NCI-H2107 treated with DMSO at 0.1 percent for 48 hours (cell line): ENCODE data around the gene THPO.

Source experiments
- DNase-seq: peaks from one replicate; lab custom pipeline; 2025; ENCODE audit not compliant: unreplicated experiment; lab: John Stamatoyannopoulos, UW

THPO gene

DNA sequence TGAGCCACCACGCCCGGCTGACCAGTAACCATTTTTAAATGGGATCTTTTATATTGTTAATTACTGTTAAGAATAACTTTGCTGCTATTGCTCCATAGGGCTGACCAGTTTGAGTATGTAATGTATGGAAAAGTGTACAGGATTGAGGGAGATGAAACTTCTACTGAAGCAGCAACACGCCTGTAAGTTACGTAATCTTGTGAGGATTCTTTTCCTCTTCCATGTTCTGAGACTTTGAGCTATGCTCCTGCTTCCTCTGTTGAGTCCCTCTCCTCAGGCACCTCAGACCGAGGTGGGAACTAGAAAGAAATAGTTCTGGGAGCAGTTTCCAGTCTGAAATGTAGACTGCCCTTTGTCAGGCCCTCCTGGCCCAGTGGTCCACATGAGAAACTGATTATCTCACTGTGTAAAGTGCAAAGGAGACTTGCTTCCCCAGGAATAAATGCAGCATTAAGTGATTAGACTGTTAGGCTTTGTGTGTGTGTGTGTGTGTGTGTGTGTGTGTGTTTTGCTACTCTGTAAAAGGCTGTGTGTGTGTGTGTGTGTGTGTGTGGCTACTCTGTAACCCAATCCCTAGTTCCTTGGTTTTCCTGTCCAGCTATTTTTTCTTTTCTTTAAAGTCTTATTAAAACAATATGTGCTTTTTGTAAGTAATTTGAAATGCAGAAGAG, 11.3 kb downstream of the THPO start:
- DNase-seq: no peak

GRCh38 chr3:184362668-184363546, 15.1 kb downstream of the THPO start:
- DNase-seq: peak; percentile 100

GRCh38 chr3:184361932-184362667, 15.9 kb downstream of the THPO start:
- peak; percentile 82 for DNase-seq

GRCh38 chr3:184361532-184361931, 16.5 kb downstream of the THPO start, which contains the start of the genes CLCN2 and POLR2H:
CLCN2 (minus strand) TSS chr3:184361605; CDS start chr3:184361479, 126 bp downstream.
POLR2H (plus strand) TSS chr3:184361710; CDS start chr3:184363493, 1,783 bp downstream.
- no peak for DNase-seq

DNA sequence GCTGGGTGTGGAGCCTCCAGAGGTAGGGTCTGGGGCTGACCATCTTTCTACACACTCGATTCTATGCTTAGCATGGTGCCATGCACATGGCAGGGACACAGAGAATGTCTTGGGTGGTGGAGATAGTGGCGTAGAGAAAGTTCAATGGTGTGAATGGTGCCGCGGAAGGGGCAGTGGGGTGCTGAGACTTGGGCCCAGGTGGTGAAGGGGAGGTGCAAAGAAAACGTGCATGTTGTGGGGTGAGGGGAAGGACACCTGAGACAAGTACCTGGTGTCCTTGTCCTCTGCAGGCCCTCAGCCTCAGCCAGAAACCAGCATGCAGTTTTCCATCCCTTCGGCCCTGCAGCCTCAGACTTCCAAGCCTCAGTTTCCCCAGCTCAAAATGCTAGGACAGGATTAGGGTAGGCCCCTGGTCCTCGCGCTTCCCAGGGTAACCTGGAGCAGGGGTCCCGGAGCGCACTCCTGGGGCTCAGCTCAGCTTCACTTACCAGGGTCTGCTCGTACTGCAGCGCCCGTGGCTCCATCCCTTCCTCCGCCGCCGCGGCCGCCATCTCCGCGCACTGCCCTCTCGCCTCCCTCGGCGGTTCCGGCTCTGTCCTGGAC, 17.0 kb downstream of the THPO start:
- no peak for DNase-seq

GRCh38 chr3:184360070-184360928, 17.7 kb downstream of the THPO start:
- no peak for DNase-seq

DNA sequence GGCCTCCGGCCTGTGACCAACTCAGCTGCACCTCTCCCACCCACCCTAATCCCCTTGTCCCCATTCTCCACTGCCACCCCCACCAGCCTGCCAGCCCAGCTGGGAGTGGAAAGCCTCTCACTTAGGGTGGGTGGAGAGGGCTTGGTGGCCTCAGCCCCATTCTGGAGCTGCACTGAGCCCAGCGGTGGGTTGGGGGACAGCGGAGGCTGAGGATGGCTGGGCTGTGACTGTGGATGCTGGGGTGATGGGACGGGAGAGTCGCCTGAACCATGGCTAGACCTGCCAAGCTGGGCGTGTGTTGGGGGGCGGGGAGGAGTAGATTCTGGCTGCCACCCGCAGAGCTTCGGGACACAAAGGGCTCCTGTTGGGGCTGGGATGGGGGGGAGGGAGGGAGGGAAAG, 18.4 kb downstream of the THPO start:
- no peak for DNase-seq

DNA sequence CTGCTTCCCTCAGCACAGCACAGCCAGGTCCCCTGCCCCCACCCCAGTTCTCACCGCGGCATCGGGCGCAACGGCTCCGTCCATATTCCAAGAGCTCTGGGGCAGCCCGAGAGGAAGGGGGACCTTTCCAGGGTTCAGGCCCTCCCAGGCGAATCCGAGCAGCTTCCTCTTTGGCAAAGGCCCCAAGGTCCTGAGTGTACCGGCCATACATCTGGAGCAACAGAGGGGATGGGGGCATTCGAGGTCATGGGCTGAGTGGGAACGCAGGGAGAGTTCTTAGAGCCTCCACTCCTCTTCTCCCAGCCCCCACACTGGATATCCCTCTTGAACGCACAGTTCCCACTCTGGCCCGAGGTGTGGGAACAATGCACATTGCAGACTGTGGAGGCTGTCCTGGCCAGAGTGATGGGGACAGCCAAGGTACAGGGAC, 19.1 kb downstream of the THPO start:
- DNase-seq: no peak

DNA sequence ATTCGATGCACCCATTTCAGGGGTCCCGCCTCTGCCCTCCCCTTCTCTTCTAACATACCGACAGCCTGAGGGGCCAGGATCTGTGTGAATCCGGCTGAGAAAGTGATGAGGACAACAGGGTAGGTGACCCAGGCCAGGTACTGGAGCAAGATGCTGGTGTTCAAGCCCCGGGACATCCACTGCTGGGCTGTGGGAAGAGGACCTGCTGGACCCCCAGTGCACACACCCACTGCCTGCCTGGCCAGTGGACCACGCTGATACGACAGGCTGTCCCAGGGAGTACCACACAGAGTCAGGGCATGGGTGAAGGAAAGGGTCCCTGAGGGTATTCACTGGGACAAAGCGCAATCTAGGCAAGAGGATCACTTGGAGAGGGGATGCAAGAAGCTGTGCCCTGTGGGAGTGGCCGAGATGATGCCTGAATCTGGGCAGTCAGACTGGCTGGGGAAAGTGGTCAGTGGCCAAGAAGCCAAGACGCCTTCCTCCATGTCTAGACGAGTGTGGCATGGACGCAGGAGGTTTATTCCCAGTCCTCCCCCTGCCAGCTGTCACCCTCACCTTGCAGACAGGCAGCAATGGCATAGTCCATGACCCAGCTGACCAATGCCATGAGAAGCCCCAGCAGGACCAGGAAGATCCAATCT, 19.8 kb downstream of the THPO start:
- DNase-seq: no peak

DNA sequence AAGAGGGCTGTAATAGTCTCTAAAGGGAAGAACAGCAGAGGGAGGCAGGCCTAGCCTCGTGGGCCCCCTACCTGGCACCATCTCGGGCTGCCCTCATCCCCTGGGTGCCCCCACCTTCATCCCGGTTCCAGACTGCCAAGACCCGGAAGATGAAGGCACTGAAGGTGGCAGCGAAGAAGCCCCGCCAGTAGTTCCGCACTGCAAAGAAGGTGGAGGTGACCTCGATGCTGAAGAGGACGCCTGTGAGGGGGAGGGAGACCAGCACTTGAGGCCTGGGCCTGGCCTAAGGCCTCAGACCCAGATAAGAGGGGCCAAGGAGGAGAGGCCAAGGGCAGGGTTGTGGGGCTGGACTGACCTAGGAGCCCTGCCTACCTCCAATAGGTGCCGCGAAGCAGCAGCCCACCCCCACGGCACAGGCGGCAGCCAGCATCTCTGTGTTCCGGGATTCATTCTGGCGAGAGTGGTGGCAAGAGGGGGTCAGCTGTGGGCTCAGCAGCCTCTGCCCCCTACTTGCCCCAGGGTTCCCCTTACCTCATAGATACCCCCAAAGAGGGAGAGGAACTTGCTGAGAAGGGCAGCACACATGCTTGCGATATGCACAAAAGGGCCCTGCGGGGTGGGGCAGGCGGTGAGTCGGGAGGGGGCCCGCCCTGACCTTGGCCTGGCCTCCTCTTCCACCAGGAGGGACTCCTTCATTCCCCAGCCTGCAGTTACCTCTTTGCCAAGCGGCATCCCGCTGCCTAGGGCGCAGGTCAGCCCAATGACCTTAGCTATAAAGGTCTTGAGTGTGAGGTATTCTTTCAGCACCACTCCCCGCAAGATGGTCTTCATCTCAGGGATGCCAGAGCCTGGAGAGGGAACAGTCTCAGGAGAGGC, 20.5 kb downstream of the THPO start:
- no peak for DNase-seq

GRCh38 chr3:184355261-184356040, 22.6 kb downstream of the THPO start:
- DNase-seq: no peak

- no peak for DNase-seq
Measured at GRCh38 chr3:184354754-184355153, 23.3 kb downstream of the THPO start.

GRCh38 chr3:184354121-184354728, 23.8 kb downstream of the THPO start:
- no peak for DNase-seq

DNA sequence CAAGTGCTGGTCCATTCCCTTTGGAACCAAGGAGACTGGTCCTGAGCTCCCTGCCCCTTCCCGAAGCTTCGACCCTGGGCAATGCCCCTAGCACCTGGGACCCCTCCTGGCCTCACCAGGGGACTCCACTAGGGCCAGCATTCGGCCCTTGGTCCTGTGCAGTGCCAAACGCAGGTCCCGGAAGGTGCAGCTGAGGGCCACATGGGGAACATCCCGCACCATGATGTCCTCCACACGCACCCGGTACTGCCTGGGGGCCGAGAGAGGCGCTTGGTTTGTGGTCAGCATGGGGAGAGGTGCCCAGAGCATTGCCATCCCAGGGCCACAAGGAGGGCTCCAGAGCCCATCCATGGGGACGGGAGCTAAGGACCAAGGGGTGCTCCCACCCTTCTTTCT, 24.5 kb downstream of the THPO start:
- no peak for DNase-seq

GRCh38 chr3:184352897-184353545, 25.0 kb downstream of the THPO start:
- no peak for DNase-seq

DNA sequence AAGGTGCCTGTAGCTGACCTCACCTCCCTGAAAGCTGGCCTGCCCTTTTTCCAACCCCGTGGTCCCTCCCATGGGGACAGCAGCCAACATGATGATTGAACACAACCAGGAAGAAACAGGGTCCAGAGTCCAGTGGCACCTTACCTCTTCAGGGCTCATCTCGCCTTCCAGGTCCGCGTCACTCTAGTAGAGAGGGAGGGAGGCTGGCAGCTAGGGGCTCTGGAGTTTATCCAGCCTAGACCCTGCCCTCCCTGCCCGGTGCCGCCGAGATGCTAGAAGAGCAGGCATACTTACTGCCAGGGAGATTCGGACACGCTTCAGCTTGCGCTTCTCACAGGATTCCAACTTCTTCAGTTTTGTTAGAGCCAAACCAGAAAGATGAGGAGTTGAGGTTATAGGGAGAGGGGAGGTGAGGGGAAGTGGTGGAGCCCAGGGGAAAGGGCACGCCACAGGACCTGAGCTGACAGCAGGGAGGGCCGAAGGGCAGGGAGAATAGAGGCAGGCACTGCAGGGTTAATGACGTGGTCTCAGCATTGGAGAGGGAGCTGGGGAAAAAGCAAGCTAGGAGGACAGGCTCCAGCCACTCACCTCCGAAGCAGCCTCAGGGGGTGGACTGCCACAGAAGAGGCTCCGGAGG, 25.7 kb downstream of the THPO start:
- no peak for DNase-seq
